HepG2 (cell line): ENCODE data around the gene TIMM13. TPM values are rescaled to one million over a fixed set of nuclear protein-coding genes. Genes with fewer than 3 reads are reported as not detected.
A peak's percentile ranks its signal among the peaks of the same experiment; 100 is the strongest.

Experiments used
- CAMTA2 ChIP-seq: sonication (generic); formaldehyde crosslinking; IDR thresholded peaks from 2 replicates; pipeline ENCODE4 v1.4.0; 2020; ENCODE audit warnings: mild to moderate bottlenecking, missing genetic modification reagents, borderline replicate concordance
- CBX2 ChIP-seq, 2 experiments: fragments of 200-600 bp in 1 of 2; sonication (generic); formaldehyde crosslinking in 1 of 2; IDR thresholded peaks; 2 replicates each; pipeline versions ENCODE4 v1.7.0 to v1.8.1; 2018 to 2022; ENCODE audit warnings: low read depth in 2 of 2, low read length in 1 of 2, mild to moderate bottlenecking in 1 of 2, missing genetic modification reagents in 1 of 2
- CEBPB ChIP-seq: IDR thresholded peaks from 2 replicates; pipeline ENCODE4 v1.6.1; 2011; ENCODE audit warnings: low read depth, low read length, improper control_type of control experiment, borderline replicate concordance
- CEBPG ChIP-seq: IDR thresholded peaks from 2 replicates; pipeline ENCODE4 v1.6.1; 2016
- CHCHD3 ChIP-seq: sonication (generic); formaldehyde crosslinking; IDR thresholded peaks from 2 replicates; pipeline ENCODE4 v1.8.0; 2022; ENCODE audit warnings: mild to moderate bottlenecking, missing genetic modification reagents, moderate library complexity
- EP300 ChIP-seq, 3 experiments: sonication (generic) in 1 of 3; formaldehyde crosslinking in 1 of 3; IDR thresholded peaks; 2 replicates each; pipeline versions ENCODE4 v1.5.1 to v1.6.1; 2011 to 2020; ENCODE audit warnings: low read depth in 2 of 3, low read length in 2 of 3, borderline replicate concordance in 1 of 3, improper control_type of control experiment in 1 of 3, mild to moderate bottlenecking in 1 of 3, missing genetic modification reagents in 1 of 3, moderate library complexity in 1 of 3
- GATAD2A ChIP-seq: IDR thresholded peaks from 2 replicates; pipeline ENCODE4 v1.6.1; 2016
- KLF11 ChIP-seq: IDR thresholded peaks from 2 replicates; pipeline ENCODE4 v1.6.1; 2016; ENCODE audit warnings: missing compliant biosample characterization
- MAFK ChIP-seq, 2 experiments: IDR thresholded peaks in 1 of 2; conservative IDR thresholded peaks in 1 of 2; 2 replicates each; pipeline ENCODE4 v1.6.1; 2011; ENCODE audit warnings: improper control_type of control experiment in 2 of 2, low read length in 2 of 2
- MAZ ChIP-seq, 2 experiments: sonication (generic) in 1 of 2; formaldehyde crosslinking in 1 of 2; IDR thresholded peaks; 2 replicates each; pipeline versions ENCODE4 v1.5.0 to v1.6.1; 2012 to 2020; ENCODE audit warnings: low read depth in 2 of 2, mild to moderate bottlenecking in 2 of 2, borderline replicate concordance in 1 of 2, improper control_type of control experiment in 1 of 2, low read length in 1 of 2, missing genetic modification reagents in 1 of 2, moderate library complexity in 1 of 2
- NFYC ChIP-seq: IDR thresholded peaks from 2 replicates; pipeline ENCODE4 v1.6.1; 2016; ENCODE audit warnings: missing genetic modification reagents, missing compliant biosample characterization
- POLR2AphosphoS2 ChIP-seq: IDR thresholded peaks from 2 replicates; pipeline ENCODE4 v1.6.1; 2011; ENCODE audit warnings: low read depth, low read length, improper control_type of control experiment
- SMARCE1 ChIP-seq: fragments of 450-650 bp; IDR thresholded peaks from 2 replicates; pipeline ENCODE4 v1.6.1; 2017; ENCODE audit warnings: borderline replicate concordance
- SMYD3 ChIP-seq: sonication (generic); formaldehyde crosslinking; IDR thresholded peaks from 2 replicates; pipeline ENCODE4 v1.8.1; 2023; ENCODE audit warnings: mild to moderate bottlenecking, missing genetic modification reagents
- SSRP1 ChIP-seq: IDR thresholded peaks from 2 replicates; pipeline ENCODE4 v1.6.1; 2016; ENCODE audit warnings: control low read depth
- TAF15 ChIP-seq: fragments of 200-400 bp; formaldehyde crosslinking; IDR thresholded peaks from one replicate; pipeline ENCODE4 v1.6.1; 2018; ENCODE audit warnings: mild to moderate bottlenecking, low read depth, low read length; ENCODE audit not compliant: poor library complexity, severe bottlenecking
- TOE1 ChIP-seq: sonication (generic); formaldehyde crosslinking; IDR thresholded peaks from 2 replicates; pipeline ENCODE4 v1.4.0; 2020; ENCODE audit warnings: mild to moderate bottlenecking, missing genetic modification reagents
- ZFP36L1 ChIP-seq: sonication (generic); formaldehyde crosslinking; IDR thresholded peaks from 2 replicates; pipeline ENCODE4 v1.8.0; 2022; ENCODE audit warnings: mild to moderate bottlenecking, missing genetic modification reagents, moderate library complexity
- ZNF572 ChIP-seq: sonication (generic); formaldehyde crosslinking; IDR thresholded peaks from 2 replicates; pipeline ENCODE4 v1.5.1; 2020; ENCODE audit warnings: mild to moderate bottlenecking, missing genetic modification reagents
- ZNF615 ChIP-seq: sonication (generic); formaldehyde crosslinking; IDR thresholded peaks from 2 replicates; pipeline ENCODE4 v1.5.0; 2020; ENCODE audit warnings: mild to moderate bottlenecking, missing genetic modification reagents, borderline replicate concordance
- ZNF703 ChIP-seq: sonication (generic); formaldehyde crosslinking; IDR thresholded peaks from 2 replicates; pipeline ENCODE4 v1.5.1; 2020; ENCODE audit warnings: missing genetic modification reagents, mild to moderate bottlenecking, moderate library complexity, borderline replicate concordance
- ZNF746 ChIP-seq: sonication (generic); formaldehyde crosslinking; IDR thresholded peaks from 2 replicates; pipeline ENCODE4 v1.8.0; 2022; ENCODE audit warnings: mild to moderate bottlenecking, missing genetic modification reagents
- ZSCAN29 ChIP-seq: sonication (generic); formaldehyde crosslinking; conservative IDR thresholded peaks from 2 replicates; pipeline ENCODE4 v1.4.0; 2020; ENCODE audit warnings: mild to moderate bottlenecking, missing genetic modification reagents
- polyA plus RNA-seq, 8 experiments: library from polyadenylated mRNA; depleted of rRNA in 3 of 8; stranded (reverse) in 7 of 8; unstranded in 1 of 8; fragments of >200 nt; fragmentation: Illumina TruSeq in 4 of 8; extraction: Trizol in 4 of 8; gene quantifications; 2 replicates each; pipeline versions ENCODE4 v1.2.1 to v1.2.3, GENCODE V29; 2011 to 2016; ENCODE audit warnings: low read depth in 4 of 8, missing spikeins in 1 of 8, mixed read lengths in 1 of 8; ENCODE audit not compliant: insufficient read depth in 1 of 8
- total RNA-seq, 5 experiments: library from RNA; depleted of rRNA; stranded (reverse); fragments of >200 nt; fragmentation: Illumina TruSeq; extraction: Trizol; gene quantifications; 2 replicates each; pipeline ENCODE4 v1.2.3, GENCODE V29; 2016; ENCODE audit warnings: low read depth in 1 of 5
- TF ChIP-seq, protein P1 (sequence below): sonication (generic); formaldehyde crosslinking; IDR thresholded peaks from 2 replicates; pipeline ENCODE4 v1.4.0; 2020; ENCODE audit warnings: mild to moderate bottlenecking, missing genetic modification reagents
- TF ChIP-seq, protein P2 (sequence below): IDR thresholded peaks from 2 replicates; pipeline ENCODE4 v1.6.1; 2016
- TF ChIP-seq, protein P3 (sequence below): sonication (generic); formaldehyde crosslinking; IDR thresholded peaks from 2 replicates; pipeline ENCODE4 v1.5.0; 2020; ENCODE audit warnings: missing genetic modification reagents

TIMM13 gene
- total and polyA plus RNA-seq, 2 of the 13 experiments (the other 11 are each of a cell fraction or from before 2014, with no cell fraction given) = 48.4 to 108 TPM

DNA sequence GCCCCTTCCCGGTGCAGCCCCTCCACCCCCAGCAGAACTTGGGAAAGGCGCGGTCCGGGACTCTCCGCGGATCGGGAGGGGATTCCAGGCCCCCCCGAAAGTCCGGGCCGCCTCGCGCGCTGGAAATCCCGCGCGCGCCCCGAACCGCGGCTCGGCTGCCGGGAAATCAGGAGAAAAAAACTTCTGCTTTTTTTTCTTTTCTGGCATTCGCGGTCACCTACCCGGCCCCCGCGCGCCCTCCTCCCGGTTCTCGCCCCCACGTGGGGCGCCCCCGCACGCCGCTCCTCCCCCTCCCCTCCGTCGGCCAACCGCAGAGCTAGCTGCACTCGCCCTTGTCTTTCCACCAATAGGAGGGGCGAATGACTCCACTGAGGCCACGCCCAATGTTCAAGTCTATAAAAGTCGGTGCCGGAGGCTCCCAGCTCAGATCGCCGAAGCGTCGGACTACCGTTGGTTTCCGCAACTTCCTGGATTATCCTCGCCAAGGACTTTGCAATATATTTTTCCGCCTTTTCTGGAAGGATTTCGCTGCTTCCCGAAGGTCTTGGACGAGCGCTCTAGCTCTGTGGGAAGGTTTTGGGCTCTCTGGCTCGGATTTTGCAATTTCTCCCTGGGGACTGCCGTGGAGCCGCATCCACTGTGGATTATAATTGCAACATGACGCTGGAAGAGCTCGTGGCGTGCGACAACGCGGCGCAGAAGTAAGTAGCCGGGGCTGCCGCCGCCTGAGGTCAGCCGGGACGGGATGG is 48.5 kb upstream of the TIMM13 start, which contains the start of gene GADD45B (continued):
- no peak for TF ChIP-seq SSRP1 (CRISPR knock-in tag)
- peak; percentile 39 for TF ChIP-seq CEBPG (CRISPR knock-in tag)
- TF ChIP-seq MAFK (conservative IDR thresholded peaks at IDR 0.05 in 1 of 2, IDR thresholded peaks at IDR 0.05 in 1 of 2; ENCODE audit: low read length in 2 of 2) = no peak
- TF ChIP-seq CAMTA2 (CRISPR knock-in tag) = no peak
- TF ChIP-seq TAF15 = no peak
- 0 out of 2 replicates have a peak, but pooled peaks have one; percentile 93 for TF ChIP-seq TOE1 (CRISPR knock-in tag)
- TF ChIP-seq ZSCAN29 (CRISPR knock-in tag) = no peak
- no peak for TF ChIP-seq CBX2 (IDR thresholded peaks at IDR 0.05; ENCODE audit: low read depth, low read length)
- no peak for TF ChIP-seq CBX2 (CRISPR knock-in tag; IDR thresholded peaks at IDR 0.05; ENCODE audit: low read depth)
- TF ChIP-seq ZNF572 (CRISPR knock-in tag) = no peak
- 0 out of 2 replicates have a peak, but pooled peaks have one; percentile 49 for TF ChIP-seq SMYD3 (CRISPR knock-in tag)
- TF ChIP-seq NFYC (CRISPR knock-in tag) = peak; percentile 86
- TF ChIP-seq ZNF703 (CRISPR knock-in tag) = no peak
- TF ChIP-seq CEBPB = no peak
- no peak for TF ChIP-seq GATAD2A
- TF ChIP-seq MAZ (IDR thresholded peaks at IDR 0.05; ENCODE audit: borderline replicate concordance, low read depth, low read length) = peak; percentile 91
- peak; percentile 76; the same call in 1 of the 2 replicates for TF ChIP-seq MAZ (CRISPR knock-in tag; IDR thresholded peaks at IDR 0.05; ENCODE audit: low read depth)
- TF ChIP-seq, protein P1, sequence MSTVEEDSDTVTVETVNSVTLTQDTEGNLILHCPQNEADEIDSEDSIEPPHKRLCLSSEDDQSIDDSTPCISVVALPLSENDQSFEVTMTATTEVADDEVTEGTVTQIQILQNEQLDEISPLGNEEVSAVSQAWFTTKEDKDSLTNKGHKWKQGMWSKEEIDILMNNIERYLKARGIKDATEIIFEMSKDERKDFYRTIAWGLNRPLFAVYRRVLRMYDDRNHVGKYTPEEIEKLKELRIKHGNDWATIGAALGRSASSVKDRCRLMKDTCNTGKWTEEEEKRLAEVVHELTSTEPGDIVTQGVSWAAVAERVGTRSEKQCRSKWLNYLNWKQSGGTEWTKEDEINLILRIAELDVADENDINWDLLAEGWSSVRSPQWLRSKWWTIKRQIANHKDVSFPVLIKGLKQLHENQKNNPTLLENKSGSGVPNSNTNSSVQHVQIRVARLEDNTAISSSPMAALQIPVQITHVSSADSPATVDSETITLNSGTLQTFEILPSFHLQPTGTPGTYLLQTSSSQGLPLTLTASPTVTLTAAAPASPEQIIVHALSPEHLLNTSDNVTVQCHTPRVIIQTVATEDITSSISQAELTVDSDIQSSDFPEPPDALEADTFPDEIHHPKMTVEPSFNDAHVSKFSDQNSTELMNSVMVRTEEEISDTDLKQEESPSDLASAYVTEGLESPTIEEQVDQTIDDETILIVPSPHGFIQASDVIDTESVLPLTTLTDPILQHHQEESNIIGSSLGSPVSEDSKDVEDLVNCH = no peak
- peak; percentile 71 for TF ChIP-seq ZNF746 (CRISPR knock-in tag)
- no peak for TF ChIP-seq ZNF615
- TF ChIP-seq SMARCE1 = no peak
- TF ChIP-seq, protein P2, sequence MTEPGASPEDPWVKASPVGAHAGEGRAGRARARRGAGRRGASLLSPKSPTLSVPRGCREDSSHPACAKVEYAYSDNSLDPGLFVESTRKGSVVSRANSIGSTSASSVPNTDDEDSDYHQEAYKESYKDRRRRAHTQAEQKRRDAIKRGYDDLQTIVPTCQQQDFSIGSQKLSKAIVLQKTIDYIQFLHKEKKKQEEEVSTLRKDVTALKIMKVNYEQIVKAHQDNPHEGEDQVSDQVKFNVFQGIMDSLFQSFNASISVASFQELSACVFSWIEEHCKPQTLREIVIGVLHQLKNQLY = peak; percentile 47; the same call in 1 of the 2 replicates
- TF ChIP-seq ZFP36L1 (CRISPR knock-in tag) = 0 out of 2 replicates have a peak, but pooled peaks have one; percentile 83
- peak; percentile 99 for TF ChIP-seq POLR2AphosphoS2
- peak; percentile 91 for TF ChIP-seq KLF11 (CRISPR knock-in tag)
- TF ChIP-seq EP300 (IDR thresholded peaks at IDR 0.05; ENCODE audit: low read depth in 2 of 2, low read length in 2 of 2) = no peak; a peak in 2 of 4 replicates
- no peak; the same call in 1 of the 2 replicates for TF ChIP-seq EP300 (CRISPR knock-in tag; IDR thresholded peaks at IDR 0.05; ENCODE audit: borderline replicate concordance)
- no peak for TF ChIP-seq CHCHD3
- TF ChIP-seq, protein P3, sequence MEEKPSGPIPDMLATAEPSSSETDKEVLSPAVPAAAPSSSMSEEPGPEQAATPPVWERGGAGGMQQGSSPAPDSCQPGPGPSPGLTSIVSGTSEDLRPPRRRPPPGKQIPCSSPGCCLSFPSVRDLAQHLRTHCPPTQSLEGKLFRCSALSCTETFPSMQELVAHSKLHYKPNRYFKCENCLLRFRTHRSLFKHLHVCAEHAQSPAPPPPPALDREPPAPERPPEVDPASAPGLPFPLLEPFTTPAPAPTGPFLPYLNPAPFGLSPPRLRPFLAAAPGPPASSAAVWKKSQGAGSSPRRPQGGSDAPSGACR (CRISPR knock-in tag) = no peak
